Measurements from ENCODE around the gene TMEM132D. TPM values are rescaled to one million over a fixed set of nuclear protein-coding genes. Genes with fewer than 3 reads are reported as not detected.

Gene TMEM132D
- total RNA-seq, 4 donors from 2014 or later = 0.17 TPM; not detected in 3

- 55% methylated on average over 2 of the region's 2 CpGs for WGBS
- Histone ChIP-seq H3K9me3 (peaks cover 0 to 15% (median 0%) of the 10 kb centered on the region in 4 donors), H3K27ac (replicated peaks in 1 of 4) (no peak overlapping the region), H3K4me1 (no peaks in the 10 kb centered on the region), H3K27me3 (peaks cover 0 to 7% (median 0%) of the 10 kb centered on the region in 4 donors), H3K36me3 (no peaks in the 10 kb centered on the region), H3K4me3 (no peak overlapping the region)
- TF ChIP-seq EP300 (IDR thresholded peaks at IDR 0.05) = no peak
- DNase-seq (ENCODE audit: extremely low spot score) = no peak
- intact Hi-C loops (cut with DNase I) = no loop called here
Observed at GRCh38 chr12:129203456-129203855, 700.4 kb downstream of the TMEM132D start.

- Histone ChIP-seq H3K36me3 (no peaks in the 10 kb centered on the region), H3K27me3 (peaks cover 0 to 7% (median 0%) of the 10 kb centered on the region in 4 donors), H3K4me1 (no peaks in the 10 kb centered on the region), H3K9me3 (peaks cover 0 to 15% (median 0%) of the 10 kb centered on the region in 4 donors), H3K4me3 (no peak overlapping the region), H3K27ac (replicated peaks in 1 of 4) (no peak overlapping the region)
- 57% methylated on average over 6 of the region's 6 CpGs for WGBS
- DNase-seq (ENCODE audit: extremely low spot score) = no peak
- TF ChIP-seq CTCF (IDR thresholded peaks at IDR 0.05) = no peak
- TF ChIP-seq POLR2A (IDR thresholded peaks at IDR 0.05; ENCODE audit: low read depth) = no peak
- no peak for TF ChIP-seq EP300 (IDR thresholded peaks at IDR 0.05)
- TF ChIP-seq POLR2AphosphoS5 (IDR thresholded peaks at IDR 0.05) = no peak
- intact Hi-C loops (cut with DNase I) = no loop called here
Observed at GRCh38 chr12:129202109-129202814, 701.6 kb downstream of the TMEM132D start.

GRCh38 chr12:129201029-129201428 lies 702.8 kb downstream of the TMEM132D start:
- Histone ChIP-seq H3K9me3 (peaks cover 0 to 15% (median 0%) of the 10 kb centered on the region in 4 donors), H3K27ac (replicated peaks in 1 of 4) (no peak overlapping the region), H3K4me3 (no peak overlapping the region), H3K27me3 (peaks cover 0 to 7% (median 0%) of the 10 kb centered on the region in 4 donors), H3K4me1 (no peaks in the 10 kb centered on the region), H3K36me3 (no peaks in the 10 kb centered on the region)
- WGBS = 63% methylated on average over 2 of the region's 2 CpGs
- intact Hi-C loops (cut with DNase I) = no loop called here
- DNase-seq (ENCODE audit: extremely low spot score) = no peak
- TF ChIP-seq CTCF (IDR thresholded peaks at IDR 0.05) (no peak), POLR2A (IDR thresholded peaks at IDR 0.05; ENCODE audit: low read depth) (no peak), POLR2AphosphoS5 (IDR thresholded peaks at IDR 0.05) (no peak), EP300 (IDR thresholded peaks at IDR 0.05) (no peak)

GRCh38 chr12:129200576-129200975 lies 703.2 kb downstream of the TMEM132D start:
- Histone ChIP-seq H3K27me3 (peaks cover 0 to 7% (median 0%) of the 10 kb centered on the region in 4 donors), H3K4me3 (no peak overlapping the region), H3K9me3 (peaks cover 0 to 15% (median 0%) of the 10 kb centered on the region in 4 donors), H3K27ac (replicated peaks in 1 of 4) (no peak overlapping the region), H3K4me1 (no peaks in the 10 kb centered on the region), H3K36me3 (no peaks in the 10 kb centered on the region)
- DNase-seq (ENCODE audit: extremely low spot score) = no peak
- 66% methylated on average over 8 of the region's 8 CpGs for WGBS
- intact Hi-C loops (cut with DNase I) = no loop called here
- no peak for TF ChIP-seq CTCF (IDR thresholded peaks at IDR 0.05)
- TF ChIP-seq POLR2AphosphoS5 (IDR thresholded peaks at IDR 0.05) = no peak
- TF ChIP-seq EP300 (IDR thresholded peaks at IDR 0.05) = no peak
- TF ChIP-seq POLR2A (IDR thresholded peaks at IDR 0.05; ENCODE audit: low read depth) = no peak

- Histone ChIP-seq H3K27ac (replicated peaks in 1 of 4) (no peak overlapping the region), H3K36me3 (no peaks in the 10 kb centered on the region), H3K4me3 (no peak overlapping the region), H3K9me3 (peaks cover 0 to 17% (median 10%) of the 10 kb centered on the region in 4 donors), H3K4me1 (no peaks in the 10 kb centered on the region), H3K27me3 (no peaks in the 10 kb centered on the region)
- no peak for TF ChIP-seq POLR2A (IDR thresholded peaks at IDR 0.05; ENCODE audit: low read depth)
- no peak for TF ChIP-seq CTCF (IDR thresholded peaks at IDR 0.05)
- TF ChIP-seq EP300 (IDR thresholded peaks at IDR 0.05) = no peak
- no peak for TF ChIP-seq POLR2AphosphoS5 (IDR thresholded peaks at IDR 0.05)
- WGBS = 91% methylated on average over 3 of the region's 3 CpGs
- no peak for DNase-seq (ENCODE audit: extremely low spot score)
- intact Hi-C loops (cut with DNase I) = no loop called here
Observed at GRCh38 chr12:129196927-129197326, 706.9 kb downstream of the TMEM132D start.
